CD14-positive monocyte (primary cell): ENCODE results near the gene PLAC9. TPM values are rescaled to one million over a fixed set of nuclear protein-coding genes. Genes with fewer than 3 reads are reported as not detected.

Experiments
- DNase-seq, 3 donors: peaks; one replicate each; pipeline ENCODE4 v3.0.0-alpha.2; 2011 to 2022
- H2AFZ ChIP-seq: 2 replicates; pipeline ENCODE4 v1.6.0; 2012; ENCODE audit warnings: mild to moderate bottlenecking, low read depth, low read length, inconsistent platforms; ENCODE audit not compliant: insufficient read depth, poor library complexity, severe bottlenecking
- H3K27ac ChIP-seq, 2 donors: 1 replicate in 1 of 2; 2 replicates in 1 of 2; pipeline ENCODE4 v1.5.1; 2012 to 2013; ENCODE audit warnings: low read length in 2 of 2, control low read depth in 1 of 2, inconsistent platforms in 1 of 2, low read depth in 1 of 2, mild to moderate bottlenecking in 1 of 2
- H3K27me3 ChIP-seq, 2 donors: one replicate each; pipeline versions ENCODE4 v1.6.0 to v1.6.1; 2011 to 2013; ENCODE audit warnings: low read length in 2 of 2; ENCODE audit not compliant: control insufficient read depth in 2 of 2, insufficient read depth in 2 of 2
- H3K36me3 ChIP-seq, 2 donors: replicated peaks in 1 of 2; 1 replicate in 1 of 2; 2 replicates in 1 of 2; pipeline versions ENCODE4 v1.5.1 to v1.6.1; 2012 to 2013; ENCODE audit warnings: low read length in 2 of 2, control low read depth in 1 of 2, inconsistent platforms in 1 of 2, mild to moderate bottlenecking in 1 of 2; ENCODE audit not compliant: insufficient read depth in 2 of 2, control insufficient read depth in 1 of 2
- H3K4me1 ChIP-seq, 2 donors: 1 replicate in 1 of 2; 2 replicates in 1 of 2; pipeline versions ENCODE4 v1.5.1 to v1.6.1; 2012 to 2013; ENCODE audit warnings: low read length in 2 of 2, control low read depth in 1 of 2, inconsistent platforms in 1 of 2, mild to moderate bottlenecking in 1 of 2, moderate library complexity in 1 of 2; ENCODE audit not compliant: insufficient read depth in 2 of 2, control insufficient read depth in 1 of 2
- H3K4me2 ChIP-seq: replicated peaks from 2 replicates; pipeline ENCODE3; 2012; ENCODE audit warnings: low read length, moderate library complexity, mild to moderate bottlenecking; ENCODE audit not compliant: poor library complexity, severe bottlenecking; ENCODE audit errors: extremely low read depth
- H3K4me3 ChIP-seq, 3 experiments: fragments of 200-600 bp in 1 of 3; sonication (generic) in 1 of 3; replicated peaks in 1 of 3; 1 replicate in 2 of 3; 2 replicates in 1 of 3; pipeline ENCODE4 v1.5.1; 2011 to 2013; ENCODE audit warnings: low read length in 3 of 3, mild to moderate bottlenecking in 3 of 3, control low read depth in 2 of 3, low read depth in 2 of 3, inconsistent platforms in 1 of 3, moderate library complexity in 1 of 3
- H3K79me2 ChIP-seq: 2 replicates; pipeline ENCODE4 v1.6.0; 2012; ENCODE audit warnings: mild to moderate bottlenecking, control low read depth, inconsistent platforms, low read length, moderate library complexity; ENCODE audit not compliant: insufficient read depth
- H3K9ac ChIP-seq: 2 replicates; pipeline ENCODE4 v1.6.0; 2017; ENCODE audit warnings: low read length, mild to moderate bottlenecking; ENCODE audit not compliant: insufficient read depth, poor library complexity, severe bottlenecking
- H3K9me3 ChIP-seq, 2 donors: replicated peaks in 1 of 2; 1 replicate in 1 of 2; 2 replicates in 1 of 2; pipeline versions ENCODE4 v1.5.1 to v1.6.1; 2012 to 2013; ENCODE audit warnings: low read length in 2 of 2, control low read depth in 1 of 2; ENCODE audit not compliant: control insufficient read depth in 1 of 2, insufficient read depth in 1 of 2
- H4K20me1 ChIP-seq: 2 replicates; pipeline ENCODE4 v1.6.0; 2012; ENCODE audit warnings: mild to moderate bottlenecking, low read length, control low read depth, moderate library complexity; ENCODE audit not compliant: insufficient read depth
- H3K27ac Mint-ChIP-seq, 7 donors: one replicate each; pipeline ENCODE4 v1.8.0; 2020; ENCODE audit warnings: mild to moderate bottlenecking in 7 of 7, mixed read lengths in 7 of 7, moderate library complexity in 6 of 7, inconsistent platforms in 2 of 7
- H3K27me3 Mint-ChIP-seq, 3 donors: one replicate each; pipeline ENCODE4 v1.8.0; 2021 to 2022; ENCODE audit warnings: low read depth in 3 of 3, mild to moderate bottlenecking in 3 of 3, mixed read lengths in 3 of 3, moderate library complexity in 3 of 3, inconsistent platforms in 1 of 3
- H3K36me3 Mint-ChIP-seq, 2 donors: one replicate each; pipeline ENCODE4 v1.8.0; 2020; ENCODE audit warnings: mixed read lengths in 2 of 2, inconsistent platforms in 1 of 2, mild to moderate bottlenecking in 1 of 2
- H3K4me1 Mint-ChIP-seq: one replicate; pipeline ENCODE4 v1.8.0; 2020; ENCODE audit warnings: mild to moderate bottlenecking, mixed read lengths
- H3K4me3 Mint-ChIP-seq, 2 donors: one replicate each; pipeline ENCODE4 v1.8.0; 2020; ENCODE audit warnings: mild to moderate bottlenecking in 2 of 2, mixed read lengths in 2 of 2, moderate library complexity in 1 of 2
- H3K9me3 Mint-ChIP-seq, 7 donors: one replicate each; pipeline ENCODE4 v1.8.0; 2020 to 2022; ENCODE audit warnings: mixed read lengths in 7 of 7, mild to moderate bottlenecking in 6 of 7, moderate library complexity in 6 of 7, inconsistent platforms in 2 of 7
- WGBS: methylation state at CpG from one replicate; pipeline ENCODE4 v1.1.5; 2013; ENCODE audit warnings: missing lambda C conversion rate; ENCODE audit not compliant: insufficient coverage; 5-methylcytosine and 5-hydroxymethylcytosine counted together
- intact Hi-C, 2 donors: fragments of 100-400 bp; cut with micrococcal nuclease; formaldehyde crosslinking; loops; one replicate each; pipeline versions ENCODE4 v1.15.0 to v1.15.1; 2023
- polyA plus RNA-seq, 3 donors: library from polyadenylated mRNA; depleted of rRNA in 1 of 3; unstranded in 2 of 3; stranded (reverse) in 1 of 3; fragments of 300-500 nt in 2 of 3; fragments of >200 nt in 1 of 3; fragmentation: Illumina TruSeq in 2 of 3; gene quantifications; 1 replicate in 2 of 3; 2 replicates in 1 of 3; pipeline ENCODE4 v1.2.3, GENCODE V29; 2012 to 2021
- TF ChIP-seq, protein P1 (sequence below): fragments of 200-600 bp; IDR thresholded peaks from one replicate; pipeline ENCODE4 v1.8.0; 2022; ENCODE audit warnings: antibody characterized with exemption, mild to moderate bottlenecking

Gene PLAC9
- polyA plus RNA-seq, 3 donors: not detected

- Histone ChIP-seq H3K4me1 (peaks cover 28 to 36% of the 10 kb centered on the region in 2 donors), H3K79me2 (peaks cover 99% of the 10 kb centered on the region)
Observed at GRCh38 chr10:80183436-80183835, 50.9 kb downstream of the PLAC9 start.

GRCh38 chr10:80184291-80184690, 51.8 kb downstream of the PLAC9 start:
- Mint-ChIP-seq H3K36me3 (peaks cover 23 to 34% of the 10 kb centered on the region in 2 donors), H3K4me1 (peaks cover 56% of the 10 kb centered on the region), H3K4me3 (no peak overlapping the region), H3K9me3 (peaks cover 0 to 3% (median 0%) of the 10 kb centered on the region in 7 donors), H3K27me3 (peaks cover 0 to 5% (median 0%) of the 10 kb centered on the region in 3 donors), H3K27ac (peak overlapping the region in 2 of 7 donors; percentile 0 to 14)
- no peak overlapping the region for H2AFZ ChIP-seq
- H3K36me3 ChIP-seq: peaks cover 9 to 26% of the 10 kb centered on the region in 2 donors
- H3K79me2 ChIP-seq: peaks cover 99% of the 10 kb centered on the region
- H4K20me1 ChIP-seq: peaks cover 100% of the 10 kb centered on the region
- no peak overlapping the region for H3K4me2 ChIP-seq
- peak overlapping the region in 1 of 2 donors; percentile 6 for H3K27ac ChIP-seq
- TF ChIP-seq, protein P1, sequence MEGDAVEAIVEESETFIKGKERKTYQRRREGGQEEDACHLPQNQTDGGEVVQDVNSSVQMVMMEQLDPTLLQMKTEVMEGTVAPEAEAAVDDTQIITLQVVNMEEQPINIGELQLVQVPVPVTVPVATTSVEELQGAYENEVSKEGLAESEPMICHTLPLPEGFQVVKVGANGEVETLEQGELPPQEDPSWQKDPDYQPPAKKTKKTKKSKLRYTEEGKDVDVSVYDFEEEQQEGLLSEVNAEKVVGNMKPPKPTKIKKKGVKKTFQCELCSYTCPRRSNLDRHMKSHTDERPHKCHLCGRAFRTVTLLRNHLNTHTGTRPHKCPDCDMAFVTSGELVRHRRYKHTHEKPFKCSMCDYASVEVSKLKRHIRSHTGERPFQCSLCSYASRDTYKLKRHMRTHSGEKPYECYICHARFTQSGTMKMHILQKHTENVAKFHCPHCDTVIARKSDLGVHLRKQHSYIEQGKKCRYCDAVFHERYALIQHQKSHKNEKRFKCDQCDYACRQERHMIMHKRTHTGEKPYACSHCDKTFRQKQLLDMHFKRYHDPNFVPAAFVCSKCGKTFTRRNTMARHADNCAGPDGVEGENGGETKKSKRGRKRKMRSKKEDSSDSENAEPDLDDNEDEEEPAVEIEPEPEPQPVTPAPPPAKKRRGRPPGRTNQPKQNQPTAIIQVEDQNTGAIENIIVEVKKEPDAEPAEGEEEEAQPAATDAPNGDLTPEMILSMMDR: no peak
- H3K4me1 ChIP-seq: peaks cover 36 to 45% of the 10 kb centered on the region in 2 donors
- DNase-seq: no peak
- no peaks in the 10 kb centered on the region for H3K9me3 ChIP-seq
- H3K4me3 ChIP-seq: no peak overlapping the region
- H3K27me3 ChIP-seq: no peaks in the 10 kb centered on the region
- intact Hi-C loops: no loop called here
- no peak overlapping the region for H3K9ac ChIP-seq
- 67% methylated on average over 1 of the region's 4 CpGs for WGBS

More at GRCh38 chr10:80183436-80183835, 50.9 kb downstream of the PLAC9 start:
- Histone ChIP-seq H3K4me3 (no peak overlapping the region), H4K20me1 (peaks cover 100% of the 10 kb centered on the region), H3K27me3 (no peaks in the 10 kb centered on the region), H2AFZ (no peak overlapping the region), H3K4me2 (no peak overlapping the region), H3K9me3 (no peaks in the 10 kb centered on the region), H3K9ac (no peak overlapping the region), H3K36me3 (peaks cover 12 to 28% of the 10 kb centered on the region in 2 donors), H3K27ac (peak overlapping the region in 1 of 2 donors; percentile 36)
- DNase-seq: no peak
- TF ChIP-seq, protein P1: no peak
- Mint-ChIP-seq H3K36me3 (peaks cover 27 to 43% of the 10 kb centered on the region in 2 donors), H3K9me3 (peaks cover 0 to 3% (median 0%) of the 10 kb centered on the region in 7 donors), H3K27ac (peak overlapping the region in 4 of 7 donors; percentile 19 to 55 (median 34)), H3K27me3 (peaks cover 0 to 5% (median 0%) of the 10 kb centered on the region in 3 donors), H3K4me1 (peaks cover 50% of the 10 kb centered on the region), H3K4me3 (no peak overlapping the region)
- WGBS: 74% methylated on average over 3 of the region's 4 CpGs
- intact Hi-C loops: no loop called here
